Measurements from ENCODE around the gene WDR64.
A peak's percentile ranks its signal among the peaks of the same experiment; 100 is the strongest.
"Not testable (repeated sequence)": the region's sequence is repeated elsewhere in the genome, so short reads cannot be mapped to it uniquely, and the experiment has no call there.

The WDR64 gene

DNA sequence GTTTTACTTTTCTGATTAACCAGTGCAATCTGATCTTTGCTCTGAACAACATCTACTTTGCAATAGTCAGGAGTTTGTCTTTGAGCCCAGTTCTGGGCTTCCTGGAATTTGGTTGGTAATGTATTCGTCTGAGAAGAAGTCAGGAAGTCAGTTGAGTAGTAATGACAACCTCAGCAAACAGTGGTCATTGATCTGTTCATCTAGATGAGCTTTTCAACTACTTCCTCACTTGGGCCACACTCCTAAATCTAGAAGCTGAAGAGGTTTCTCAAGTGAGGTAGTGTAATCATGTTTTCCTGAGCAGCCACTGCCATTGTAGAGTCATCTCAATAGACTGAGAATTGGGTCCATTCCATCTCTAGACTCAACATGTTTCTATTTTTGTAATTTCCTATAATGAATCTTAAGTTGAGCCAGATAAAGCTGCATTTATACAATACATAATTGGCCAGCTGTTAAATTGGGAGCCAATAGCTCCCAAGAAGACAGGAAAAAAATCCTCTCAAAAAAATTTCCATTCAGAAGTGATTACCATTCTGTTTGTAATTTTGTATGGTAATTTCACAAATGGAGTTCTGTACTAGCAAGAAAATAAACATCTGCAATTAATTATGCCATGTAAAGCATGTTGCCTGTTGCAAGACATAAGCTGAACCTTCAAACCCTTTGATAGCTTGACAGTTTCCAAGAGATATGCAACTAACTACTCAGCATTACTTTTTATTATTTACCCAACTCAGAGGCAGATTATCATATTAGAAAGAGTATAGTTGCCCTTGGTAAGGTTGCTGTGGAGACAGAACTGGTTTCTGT lies 49.6 kb downstream of the WDR64 start:
- in situ Hi-C loops (cut with HindIII; ENCODE audit: low pct_unique_long_range_greater_than_20kb, low sequenced_read_pairs), result no loop called here
- no peak for DNase-seq (ENCODE audit: low read depth in 1 of 2, low spot score in 1 of 2)
- TF ChIP-seq JUND (IDR thresholded peaks at IDR 0.05; ENCODE audit: low read depth), result no peak

DNA sequence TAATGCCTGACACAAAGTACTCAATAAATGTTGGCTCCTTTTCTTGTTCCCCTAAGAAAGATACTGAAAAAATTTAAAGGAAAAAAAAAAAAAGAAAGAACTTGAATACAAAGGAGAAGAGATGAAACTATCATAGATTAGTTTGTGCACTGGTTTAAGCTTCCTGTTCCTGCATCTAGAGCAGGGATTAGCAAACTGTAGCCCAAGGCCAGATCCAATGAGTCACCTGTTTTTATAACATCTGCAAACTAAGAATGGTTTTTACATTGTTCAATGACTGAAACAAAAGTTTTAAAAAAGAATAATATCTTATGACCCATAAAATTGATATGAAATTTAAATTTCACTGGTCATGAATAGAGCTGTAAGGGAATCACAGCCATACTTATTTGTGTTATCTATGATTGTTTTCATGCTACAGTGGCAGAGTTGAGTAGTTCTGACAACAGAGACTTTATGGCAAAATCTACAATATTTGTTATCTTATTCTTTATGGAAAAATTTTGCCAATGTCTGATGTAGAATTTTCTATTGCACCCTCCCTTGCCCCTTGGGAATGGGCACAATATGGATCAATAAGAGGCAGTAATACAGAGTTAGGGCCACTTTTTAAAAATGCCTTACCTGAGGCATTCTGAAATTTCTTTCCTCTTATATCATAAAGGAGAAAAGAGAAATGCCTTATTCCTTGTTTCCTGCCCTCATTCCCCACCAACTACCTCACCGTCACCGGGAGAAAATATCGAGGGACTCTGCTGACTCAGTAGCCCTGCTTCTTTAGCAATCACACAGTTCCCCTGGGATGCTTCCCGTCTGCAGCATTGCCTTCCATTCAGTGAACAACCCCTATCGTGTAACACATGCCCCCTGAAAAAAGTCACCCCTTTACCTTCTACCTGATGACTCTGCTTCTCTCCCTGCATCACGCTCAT lies 50.6 kb downstream of the WDR64 start:
- TF ChIP-seq JUND (IDR thresholded peaks at IDR 0.05; ENCODE audit: low read depth), result no peak
- DNase-seq (ENCODE audit: low read depth in 1 of 2, low spot score in 1 of 2), result peak in 1 of 2 experiments; percentile 39
- in situ Hi-C loops (cut with HindIII; ENCODE audit: low pct_unique_long_range_greater_than_20kb, low sequenced_read_pairs), result no loop called here

DNA sequence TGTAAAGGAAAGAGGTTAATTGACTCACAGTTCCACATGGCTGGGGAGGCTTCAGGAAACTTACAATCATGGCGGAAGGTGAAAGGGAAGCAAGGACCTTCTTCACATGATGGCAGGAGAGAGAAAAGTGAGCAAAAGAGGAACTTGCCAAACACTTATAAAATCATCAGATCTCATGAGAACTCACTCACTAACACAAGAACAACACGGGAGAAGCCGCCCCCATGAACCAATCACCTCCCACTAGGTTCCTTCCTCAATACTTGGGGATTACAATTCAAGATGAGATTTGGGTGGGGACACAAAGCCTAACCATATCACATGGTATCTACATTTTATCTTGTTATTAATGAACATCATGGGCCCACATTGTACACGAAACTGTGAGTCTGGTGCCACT lies 51.7 kb downstream of the WDR64 start:
- DNase-seq (ENCODE audit: low read depth in 1 of 2, low spot score in 1 of 2); in situ Hi-C loops (cut with HindIII; ENCODE audit: low pct_unique_long_range_greater_than_20kb, low sequenced_read_pairs): not testable (repeated sequence)

DNA sequence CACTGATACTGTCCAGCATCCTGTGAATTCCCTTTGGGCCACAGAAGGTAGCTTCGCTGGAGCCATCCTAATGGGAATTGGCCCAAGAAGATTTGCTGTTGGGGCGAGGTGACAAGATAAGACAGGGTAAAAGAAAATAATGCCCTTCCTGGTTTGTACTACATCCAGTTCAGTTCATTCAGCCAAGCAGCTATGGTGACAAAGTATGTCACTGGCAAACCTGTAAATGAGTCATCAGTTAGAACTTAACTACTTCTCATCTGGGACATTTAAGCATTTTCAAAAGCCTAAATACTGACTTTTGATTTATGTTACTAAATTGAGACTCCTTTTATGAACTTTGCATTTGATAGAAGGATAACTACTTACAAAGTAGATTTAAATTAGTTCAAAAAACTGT lies 54.2 kb downstream of the WDR64 start:
- no peak for TF ChIP-seq JUND (IDR thresholded peaks at IDR 0.05; ENCODE audit: low read depth)
- in situ Hi-C loops (cut with HindIII; ENCODE audit: low pct_unique_long_range_greater_than_20kb, low sequenced_read_pairs), result no loop called here
- peak; percentile 9 to 39 for DNase-seq (ENCODE audit: low read depth in 1 of 2, low spot score in 1 of 2)

- in situ Hi-C loops (cut with HindIII; ENCODE audit: low pct_unique_long_range_greater_than_20kb, low sequenced_read_pairs), result no loop called here
- DNase-seq (ENCODE audit: low read depth in 1 of 2, low spot score in 1 of 2), result peak in 1 of 2 experiments; percentile 69
- peak; percentile 49; the same call in 1 of the 2 replicates for TF ChIP-seq JUND (IDR thresholded peaks at IDR 0.05; ENCODE audit: low read depth)
These were observed 54.9 kb downstream of the WDR64 start for GRCh38 chr1:241706967-241707366.

GRCh38 chr1:241707442-241707841 lies 55.4 kb downstream of the WDR64 start:
- TF ChIP-seq JUND (IDR thresholded peaks at IDR 0.05; ENCODE audit: low read depth), result no peak
- in situ Hi-C loops (cut with HindIII; ENCODE audit: low pct_unique_long_range_greater_than_20kb, low sequenced_read_pairs), result no loop called here
- DNase-seq (ENCODE audit: low read depth in 1 of 2, low spot score in 1 of 2), result no peak

DNA sequence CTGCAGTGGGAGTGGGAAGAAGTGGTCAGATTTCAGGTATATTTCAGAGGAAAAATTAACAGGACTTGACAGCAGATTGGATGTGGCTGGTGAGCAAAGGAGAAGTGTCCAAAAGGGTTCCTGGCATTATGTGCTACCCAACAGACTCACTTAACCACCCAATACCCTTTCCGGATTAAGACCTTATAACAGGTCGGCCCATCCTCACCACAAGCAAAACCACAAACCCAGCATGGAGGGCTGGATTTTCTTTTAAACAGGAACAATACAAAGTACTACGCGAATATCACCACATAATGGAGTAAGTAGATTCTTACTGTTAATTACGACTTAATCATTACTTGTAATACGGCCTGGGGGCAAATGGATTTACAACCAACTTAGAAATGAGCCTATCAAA lies 59.2 kb downstream of the WDR64 start:
- TF ChIP-seq JUND (IDR thresholded peaks at IDR 0.05; ENCODE audit: low read depth), result no peak
- in situ Hi-C loops (cut with HindIII; ENCODE audit: low pct_unique_long_range_greater_than_20kb, low sequenced_read_pairs), result no loop called here
- DNase-seq (ENCODE audit: low read depth in 1 of 2, low spot score in 1 of 2), result no peak

- in situ Hi-C loops (cut with HindIII; ENCODE audit: low pct_unique_long_range_greater_than_20kb, low sequenced_read_pairs), result no loop called here
- TF ChIP-seq JUND (IDR thresholded peaks at IDR 0.05; ENCODE audit: low read depth), result no peak
- no peak for DNase-seq (ENCODE audit: low read depth in 1 of 2, low spot score in 1 of 2)
These were observed 61.2 kb downstream of the WDR64 start for GRCh38 chr1:241713316-241713715.

GRCh38 chr1:241714321-241715218 lies 62.5 kb downstream of the WDR64 start:
- TF ChIP-seq JUND (IDR thresholded peaks at IDR 0.05; ENCODE audit: low read depth), result no peak
- in situ Hi-C loops (cut with HindIII; ENCODE audit: low pct_unique_long_range_greater_than_20kb, low sequenced_read_pairs), result no loop called here
- no peak for DNase-seq (ENCODE audit: low read depth in 1 of 2, low spot score in 1 of 2)

- no peak for TF ChIP-seq JUND (IDR thresholded peaks at IDR 0.05; ENCODE audit: low read depth)
- in situ Hi-C loops (cut with HindIII; ENCODE audit: low pct_unique_long_range_greater_than_20kb, low sequenced_read_pairs), result no loop called here
- no peak for DNase-seq (ENCODE audit: low read depth in 1 of 2, low spot score in 1 of 2)
These were observed 63.4 kb downstream of the WDR64 start for GRCh38 chr1:241715435-241715834.

- in situ Hi-C loops (cut with HindIII; ENCODE audit: low pct_unique_long_range_greater_than_20kb, low sequenced_read_pairs), result no loop called here
- DNase-seq (ENCODE audit: low read depth in 1 of 2, low spot score in 1 of 2), result no peak
- no peak for TF ChIP-seq JUND (IDR thresholded peaks at IDR 0.05; ENCODE audit: low read depth)
These were observed 63.9 kb downstream of the WDR64 start for GRCh38 chr1:241715956-241716355.

Data from T47D (cell line).